ENCODE measurements around the gene KCNK2. TPM values are rescaled to one million over a fixed set of nuclear protein-coding genes. Genes with fewer than 3 reads are reported as not detected.
A peak's percentile ranks its signal among the peaks of the same experiment; 100 is the strongest.

KCNK2 gene
- polyA plus RNA-seq, 1 of the 3 experiments (the other 2 are of a cell fraction) = 12.2 TPM

GRCh38 chr1:215137985-215138384 is 55.4 kb downstream of the KCNK2 start (continued):
- no peak for TF ChIP-seq CTCF (IDR thresholded peaks at IDR 0.05)
- no peak for TF ChIP-seq GATA2 (CRISPR knock-in tag; IDR thresholded peaks at IDR 0.05)
- TF ChIP-seq, protein P1, sequence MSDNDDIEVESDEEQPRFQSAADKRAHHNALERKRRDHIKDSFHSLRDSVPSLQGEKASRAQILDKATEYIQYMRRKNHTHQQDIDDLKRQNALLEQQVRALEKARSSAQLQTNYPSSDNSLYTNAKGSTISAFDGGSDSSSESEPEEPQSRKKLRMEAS (IDR thresholded peaks at IDR 0.05; ENCODE audit: low read depth) = no peak
- TF ChIP-seq RAD21 (IDR thresholded peaks at IDR 0.05; ENCODE audit: low read length) = no peak
- no peak for TF ChIP-seq EZH2phosphoT487 (IDR thresholded peaks at IDR 0.05; ENCODE audit: borderline replicate concordance, low read depth)
- TF ChIP-seq TCF12 (IDR thresholded peaks at IDR 0.05) = no peak
- TF ChIP-seq JUND (IDR thresholded peaks at IDR 0.05) = no peak

GRCh38 chr1:215140135-215140534 is 57.6 kb downstream of the KCNK2 start:
- Histone ChIP-seq H3K27ac (ENCODE audit: low read depth in 2 of 2, low read length in 1 of 2) (no peak overlapping the region), H3K36me3 (replicated peaks in 1 of 2; ENCODE audit: control insufficient read depth in 1 of 2, insufficient read depth in 2 of 2, low read length in 1 of 2) (peaks cover 0 to 8% of the 10 kb centered on the region in 2 experiments), H3K79me2 (ENCODE audit: insufficient read depth) (no peaks in the 10 kb centered on the region; the same call in 1 of the 2 replicates), H2AFZ (ENCODE audit: low read depth) (no peak overlapping the region), H3K4me1 (ENCODE audit: control insufficient read depth in 1 of 2, insufficient read depth in 2 of 2, low read depth in 1 of 2, low read length in 1 of 2) (no peaks in the 10 kb centered on the region), H3K9me3 (peaks cover 17% of the 10 kb centered on the region), H4K20me1 (ENCODE audit: insufficient read depth) (no peaks in the 10 kb centered on the region), H3K9me2 (no peaks in the 10 kb centered on the region), H3K9ac (no peak overlapping the region), H3F3A (replicated peaks; ENCODE audit: insufficient read depth) (no peaks in the 10 kb centered on the region), H3K27me3 (ENCODE audit: insufficient read depth) (no peaks in the 10 kb centered on the region), H3K4me3 (ENCODE audit: low read depth in 2 of 2, low read length in 1 of 2) (no peak overlapping the region), H3K4me2 (no peak overlapping the region)
- no peak for DNase-seq
- no peak for TF ChIP-seq ELF1 (IDR thresholded peaks at IDR 0.05)
- TF ChIP-seq, protein P2, sequence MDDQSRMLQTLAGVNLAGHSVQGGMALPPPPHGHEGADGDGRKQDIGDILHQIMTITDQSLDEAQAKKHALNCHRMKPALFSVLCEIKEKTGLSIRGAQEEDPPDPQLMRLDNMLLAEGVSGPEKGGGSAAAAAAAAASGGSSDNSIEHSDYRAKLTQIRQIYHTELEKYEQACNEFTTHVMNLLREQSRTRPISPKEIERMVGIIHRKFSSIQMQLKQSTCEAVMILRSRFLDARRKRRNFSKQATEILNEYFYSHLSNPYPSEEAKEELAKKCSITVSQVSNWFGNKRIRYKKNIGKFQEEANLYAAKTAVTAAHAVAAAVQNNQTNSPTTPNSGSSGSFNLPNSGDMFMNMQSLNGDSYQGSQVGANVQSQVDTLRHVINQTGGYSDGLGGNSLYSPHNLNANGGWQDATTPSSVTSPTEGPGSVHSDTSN (IDR thresholded peaks at IDR 0.05) = peak; percentile 22; the same call in 1 of the 2 replicates
- ChIA-PET CTCF (no interaction called here), POLR2A (no interaction called here)
- 63% methylated on average over 1 of the region's 1 CpG for WGBS (ENCODE audit: low lambda C conversion rate)

DNA sequence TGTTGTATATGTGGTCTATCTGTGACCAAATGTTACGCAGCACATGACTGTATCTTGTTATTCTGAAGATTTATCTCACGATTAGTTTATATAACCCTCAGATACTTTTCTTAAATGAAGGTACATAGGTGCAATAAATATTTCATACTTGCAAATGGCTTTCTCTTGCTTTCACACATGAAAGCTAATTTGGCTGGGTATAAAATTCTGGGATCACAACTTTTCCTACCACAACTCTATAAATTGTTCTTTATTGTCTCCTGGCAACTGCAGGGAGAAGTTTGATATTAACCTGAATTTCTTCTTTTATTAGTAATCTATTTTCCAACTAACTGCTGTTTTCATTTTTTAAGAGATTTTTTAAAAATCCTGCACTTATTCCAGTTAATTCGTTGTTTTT is 58.9 kb downstream of the KCNK2 start:
- H3K27me3 ChIP-seq (ENCODE audit: insufficient read depth) = no peaks in the 10 kb centered on the region
- ChIA-PET CTCF (no interaction called here), POLR2A (no interaction called here)
- no peak for TF ChIP-seq USF1 (IDR thresholded peaks at IDR 0.05; ENCODE audit: borderline replicate concordance, low read depth)
- TF ChIP-seq TAF1 (IDR thresholded peaks at IDR 0.05; ENCODE audit: borderline replicate concordance, low read depth, low read length) = no peak
- no peak for TF ChIP-seq CHD2 (IDR thresholded peaks at IDR 0.05; ENCODE audit: low read length, partially characterized antibody)
- TF ChIP-seq MXI1 (IDR thresholded peaks at IDR 0.05; ENCODE audit: low read depth, low read length) = no peak
- no peak for TF ChIP-seq ELF1 (IDR thresholded peaks at IDR 0.05)
- TF ChIP-seq, protein P1 (IDR thresholded peaks at IDR 0.05; ENCODE audit: low read depth) = no peak
- TF ChIP-seq RXRA (IDR thresholded peaks at IDR 0.05; ENCODE audit: borderline replicate concordance, low read depth) = no peak
- TF ChIP-seq RCOR1 (IDR thresholded peaks at IDR 0.05; ENCODE audit: low read length) = no peak
- TF ChIP-seq TCF12 (IDR thresholded peaks at IDR 0.05) = no peak
- no peak for TF ChIP-seq FOXJ3 (CRISPR knock-in tag; IDR thresholded peaks at IDR 0.05)
- no peak for TF ChIP-seq RFX5 (IDR thresholded peaks at IDR 0.05; ENCODE audit: low read length)
- TF ChIP-seq POLR2AphosphoS5 (IDR thresholded peaks at IDR 0.05; ENCODE audit: low read depth, low read length) = no peak
- TF ChIP-seq SIN3A (IDR thresholded peaks at IDR 0.05; ENCODE audit: borderline replicate concordance, low read depth, low read length) = no peak
- TF ChIP-seq RAD21 (IDR thresholded peaks at IDR 0.05; ENCODE audit: low read length) = no peak
- TF ChIP-seq, protein P2 (IDR thresholded peaks at IDR 0.05) = no peak
- no peak for TF ChIP-seq TEAD4 (IDR thresholded peaks at IDR 0.05; ENCODE audit: borderline replicate concordance, insufficient read depth)
- H3K36me3 ChIP-seq (replicated peaks in 1 of 2; ENCODE audit: control insufficient read depth in 1 of 2, insufficient read depth in 2 of 2, low read length in 1 of 2) = peaks cover 0 to 8% of the 10 kb centered on the region in 2 experiments
- H3K27ac ChIP-seq (ENCODE audit: low read depth in 2 of 2, low read length in 1 of 2) = no peak overlapping the region
- no peak for DNase-seq
- WGBS (ENCODE audit: low lambda C conversion rate) = 25% methylated on average over 3 of the region's 3 CpGs
- H3K4me3 ChIP-seq (ENCODE audit: low read depth in 2 of 2, low read length in 1 of 2) = no peak overlapping the region
- H2AFZ ChIP-seq (ENCODE audit: low read depth) = no peak overlapping the region
- H3K4me1 ChIP-seq (ENCODE audit: control insufficient read depth in 1 of 2, insufficient read depth in 2 of 2, low read depth in 1 of 2, low read length in 1 of 2) = peaks cover 0 to 5% of the 10 kb centered on the region in 2 experiments; a peak in 1 of 4 replicates
- H3K9me3 ChIP-seq = peaks cover 17% of the 10 kb centered on the region
- no peak overlapping the region for H3K9ac ChIP-seq
- H3F3A ChIP-seq (replicated peaks; ENCODE audit: insufficient read depth) = no peaks in the 10 kb centered on the region
- no peak overlapping the region for H3K4me2 ChIP-seq
- H3K9me2 ChIP-seq = no peaks in the 10 kb centered on the region
- H3K79me2 ChIP-seq (ENCODE audit: insufficient read depth) = no peaks in the 10 kb centered on the region; the same call in 1 of the 2 replicates
- H4K20me1 ChIP-seq (ENCODE audit: insufficient read depth) = no peaks in the 10 kb centered on the region
